Measurements from ENCODE around the gene SYNDIG1.

Gene SYNDIG1

DNA sequence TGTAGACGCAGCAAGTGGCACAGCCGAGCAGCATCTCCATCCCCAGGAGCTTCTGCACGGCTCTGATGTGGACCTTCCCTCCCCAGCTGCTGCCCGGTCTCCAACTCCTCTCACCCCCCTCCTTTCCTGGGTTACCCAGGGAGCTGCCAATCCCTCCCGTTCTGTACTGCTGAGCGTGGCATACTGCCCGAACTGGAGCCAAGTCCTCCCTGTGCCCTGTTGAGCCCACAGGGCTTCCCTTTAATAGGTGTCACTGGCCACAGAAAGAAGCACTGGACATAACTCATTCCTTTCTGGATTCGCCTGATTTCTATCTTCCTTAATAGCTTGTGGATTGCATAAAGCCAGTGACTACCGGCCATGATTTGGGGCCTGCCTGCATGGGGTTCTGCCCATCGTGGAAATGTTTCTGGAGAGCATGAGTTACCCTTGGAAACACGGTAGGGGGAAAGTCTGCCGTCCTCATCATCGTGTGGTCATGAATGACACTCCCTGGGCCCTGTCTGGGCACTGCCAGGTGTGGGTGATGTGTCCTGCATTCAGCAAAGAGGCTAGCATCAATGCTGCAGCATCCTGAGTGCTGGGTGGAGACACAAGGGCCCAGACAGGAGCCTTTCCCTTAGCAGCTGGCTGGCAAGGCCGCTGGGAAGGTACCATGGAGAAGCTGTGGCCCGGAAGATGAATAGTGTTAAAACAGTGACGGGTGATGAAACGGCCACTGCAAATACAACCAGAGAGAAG, 189.7 kb downstream of the SYNDIG1 start:
- DNase-seq (ENCODE audit: low spot score): no peak

DNA sequence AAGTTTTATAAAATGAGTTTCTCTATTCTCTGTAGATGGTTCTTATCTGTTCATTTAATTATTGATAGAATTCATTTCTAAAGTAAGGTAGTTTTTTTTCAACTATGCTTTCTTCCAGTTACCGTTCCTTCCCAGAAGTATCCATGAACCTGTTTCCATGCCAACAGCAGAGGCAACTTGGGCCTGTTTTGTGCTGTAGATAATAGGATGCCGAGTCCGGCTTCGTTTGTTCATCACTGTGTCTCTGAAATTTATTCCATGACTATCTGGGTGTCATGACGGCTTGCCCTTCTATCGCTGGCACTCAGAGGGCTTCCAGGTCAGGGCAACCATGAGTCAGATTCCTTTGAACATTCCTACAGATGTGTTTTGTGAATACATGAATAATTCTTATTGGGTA, 190.4 kb downstream of the SYNDIG1 start:
- DNase-seq (ENCODE audit: low spot score): no peak

DNA sequence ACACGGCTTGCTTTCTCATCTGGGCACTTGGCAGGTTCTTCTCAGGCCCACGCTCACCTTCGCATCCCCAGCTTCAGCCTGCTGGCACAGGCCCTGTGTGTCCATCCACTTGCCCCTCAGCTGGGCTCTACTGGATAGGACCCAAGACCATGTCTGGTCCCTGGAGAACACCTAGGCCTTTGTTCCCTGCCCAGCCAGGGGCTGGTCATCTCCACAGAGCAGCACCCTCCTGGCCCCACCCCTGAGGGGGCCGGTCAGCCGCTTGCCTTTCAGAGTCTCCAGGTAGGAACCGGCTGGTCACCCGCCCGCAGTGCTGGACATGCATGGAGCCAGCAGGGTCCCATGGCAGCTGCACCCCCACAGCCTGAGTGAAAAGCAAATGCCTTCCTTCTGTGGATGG, 191.2 kb downstream of the SYNDIG1 start:
- no peak for DNase-seq (ENCODE audit: low spot score)

DNA sequence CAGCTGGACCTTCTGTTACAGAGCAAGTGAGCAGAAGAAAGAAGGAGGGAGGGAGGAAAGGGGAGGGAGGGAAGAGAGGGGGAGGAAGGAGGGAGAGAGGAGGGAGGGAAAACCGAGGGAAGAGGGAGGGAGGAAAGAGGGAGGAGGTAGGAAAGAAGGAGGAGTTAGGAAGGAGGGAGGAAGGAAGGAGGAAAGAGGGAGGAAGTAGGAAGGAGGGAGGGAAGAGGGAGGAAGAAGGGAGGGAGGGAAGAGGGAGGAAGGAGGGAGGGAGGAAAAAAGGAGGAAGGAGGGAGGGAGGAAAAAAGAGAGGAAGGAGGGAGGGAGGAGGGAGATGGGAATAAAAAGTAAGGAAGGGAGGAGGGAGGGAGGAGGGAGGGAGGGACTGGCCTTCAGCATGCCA, 191.8 kb downstream of the SYNDIG1 start:
- DNase-seq (ENCODE audit: low spot score): no peak

DNA sequence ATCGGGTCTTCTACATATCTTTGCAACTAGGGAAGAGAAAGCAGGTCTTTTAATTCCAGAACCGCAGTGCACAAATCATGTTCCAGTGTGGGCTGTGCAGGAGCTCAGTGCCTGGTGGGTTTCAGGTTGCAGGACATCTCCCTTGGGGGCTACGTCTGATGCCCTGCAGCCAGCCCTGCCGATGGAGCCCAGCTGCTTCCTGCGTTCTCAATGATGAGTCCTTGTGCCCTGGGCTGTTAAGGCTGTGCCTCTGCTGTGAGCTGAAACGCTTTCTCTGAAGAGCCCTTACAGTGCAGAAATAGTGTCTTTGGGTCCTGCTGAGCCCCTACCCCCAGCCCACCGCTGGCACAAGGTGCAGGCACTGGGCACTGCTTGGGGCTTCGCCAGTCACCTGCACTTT, 192.9 kb downstream of the SYNDIG1 start:
- DNase-seq (ENCODE audit: low spot score): no peak

DNA sequence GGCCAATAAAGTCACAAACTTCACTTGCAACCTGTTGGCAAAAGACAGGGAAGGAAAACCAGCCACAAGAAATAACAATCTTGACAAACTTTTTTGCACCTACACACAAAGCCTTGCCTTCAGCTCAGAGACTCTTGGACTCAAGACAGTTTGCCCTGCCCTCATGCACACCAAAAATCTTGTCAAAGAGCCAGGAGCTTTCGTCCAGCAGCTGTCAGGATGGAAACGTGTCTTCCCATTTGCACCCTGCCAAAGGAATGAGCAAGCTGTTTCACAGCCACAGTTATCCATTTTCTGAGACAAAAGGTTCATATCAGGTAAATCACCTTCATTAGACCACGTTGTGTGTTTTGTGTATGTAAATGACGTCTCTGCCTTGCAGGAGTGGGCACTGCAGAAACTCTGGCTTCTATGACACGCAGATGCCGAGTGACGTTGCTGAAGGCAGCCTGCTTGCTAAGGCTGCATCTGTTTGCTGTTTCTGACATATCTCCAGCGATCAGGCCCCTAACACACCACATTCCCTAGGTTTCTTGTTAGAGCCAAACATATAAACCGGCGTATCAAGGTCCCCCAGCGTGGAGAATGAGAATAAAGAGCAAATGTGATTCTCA, 193.4 kb downstream of the SYNDIG1 start:
- peak; percentile 30 for DNase-seq (ENCODE audit: low spot score)

DNA sequence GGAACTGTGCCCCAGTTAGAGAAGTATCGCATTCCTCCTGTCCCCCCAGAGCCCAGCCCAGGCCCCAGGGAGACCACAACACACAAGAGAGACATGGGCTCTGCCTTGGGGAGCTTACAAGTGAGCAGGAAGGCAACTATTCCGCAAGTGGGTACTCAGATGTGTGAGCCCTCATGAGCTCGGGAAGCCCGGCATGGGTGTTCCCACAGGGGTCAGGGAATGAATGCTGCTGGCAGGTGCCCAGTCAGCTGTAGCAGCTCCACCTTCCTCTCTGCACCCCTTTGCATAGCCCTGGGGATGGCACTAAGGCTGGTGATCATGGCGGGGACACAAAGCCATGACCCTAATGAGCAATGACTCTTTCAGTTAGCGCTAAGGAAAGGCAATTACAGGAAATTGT, 194.1 kb downstream of the SYNDIG1 start:
- DNase-seq (ENCODE audit: low spot score): no peak

DNA sequence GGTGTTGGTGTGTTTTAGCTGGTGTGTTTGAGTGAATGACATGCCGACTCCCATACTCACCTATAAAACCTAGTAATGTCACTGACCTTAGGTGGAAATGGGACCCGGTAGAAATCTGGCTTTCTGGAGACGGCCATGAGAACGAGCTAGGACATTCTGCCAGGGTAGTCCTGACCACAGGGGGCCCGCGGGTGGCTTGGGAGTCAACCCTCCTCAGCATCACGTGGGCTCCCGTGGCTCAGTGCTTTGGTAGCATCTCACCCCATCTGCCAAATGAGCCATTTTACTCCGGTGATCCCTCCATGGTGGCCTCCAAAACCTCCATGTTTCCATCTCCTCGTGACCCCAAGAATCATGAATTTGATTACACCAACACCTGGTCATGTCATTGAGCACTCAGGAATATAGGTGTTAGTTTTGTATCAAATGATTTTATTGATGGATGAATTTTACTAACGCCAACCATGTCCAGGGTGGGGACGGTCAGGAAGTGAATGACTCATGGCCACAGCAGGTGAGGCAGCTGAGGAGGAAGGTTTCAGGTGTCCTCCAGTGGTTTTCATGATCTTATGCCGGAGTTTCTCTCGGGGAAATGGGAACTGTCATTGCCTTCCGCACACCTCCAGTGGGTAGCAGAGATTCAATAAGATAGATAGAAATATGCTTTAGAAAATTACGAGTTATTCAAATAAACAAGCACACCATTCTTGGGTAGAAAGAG, 195.0 kb downstream of the SYNDIG1 start:
- DNase-seq (ENCODE audit: low spot score): no peak

DNA sequence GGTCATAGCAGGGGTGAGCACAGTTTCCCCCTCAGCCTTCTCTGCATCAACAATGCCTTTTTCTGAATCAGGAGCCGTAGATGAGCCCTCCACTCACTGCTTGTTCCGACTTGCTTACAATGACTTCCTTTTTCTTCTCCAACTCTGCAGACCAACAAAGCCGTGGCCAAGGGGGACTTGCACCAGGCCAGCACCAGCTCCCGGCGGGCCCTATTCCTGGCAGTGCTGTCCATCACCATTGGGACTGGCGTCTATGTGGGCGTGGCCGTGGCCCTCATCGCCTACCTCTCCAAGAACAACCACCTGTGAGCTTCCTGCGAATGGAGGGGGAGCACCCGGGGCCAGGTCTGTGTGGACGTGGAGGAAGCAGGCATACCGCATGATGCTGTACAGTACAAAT, 195.8 kb downstream of the SYNDIG1 start:
- no peak for DNase-seq (ENCODE audit: low spot score)

DNA sequence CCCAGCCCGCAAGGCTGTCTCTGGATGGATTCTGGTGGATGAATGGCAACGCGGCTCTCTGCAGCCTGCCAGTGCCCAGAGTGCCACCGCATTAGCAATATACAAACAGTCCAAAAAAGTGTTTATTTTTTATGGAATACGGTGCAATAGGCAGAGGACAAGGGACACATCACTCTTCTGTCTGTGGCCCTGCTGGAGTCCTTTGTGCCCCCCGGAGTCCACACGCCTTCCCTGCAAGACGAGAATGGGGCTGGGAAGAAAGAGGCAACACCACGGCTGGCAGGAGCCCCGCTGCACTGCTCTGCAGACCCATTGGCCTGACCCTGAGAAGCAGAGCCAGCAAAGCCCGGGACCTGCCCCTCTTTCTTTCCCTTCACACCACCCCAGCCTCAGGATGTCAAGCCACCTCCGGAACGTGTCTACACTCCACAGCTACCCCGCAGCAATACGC, 196.3 kb downstream of the SYNDIG1 start:
- DNase-seq (ENCODE audit: low spot score): no peak

DNA sequence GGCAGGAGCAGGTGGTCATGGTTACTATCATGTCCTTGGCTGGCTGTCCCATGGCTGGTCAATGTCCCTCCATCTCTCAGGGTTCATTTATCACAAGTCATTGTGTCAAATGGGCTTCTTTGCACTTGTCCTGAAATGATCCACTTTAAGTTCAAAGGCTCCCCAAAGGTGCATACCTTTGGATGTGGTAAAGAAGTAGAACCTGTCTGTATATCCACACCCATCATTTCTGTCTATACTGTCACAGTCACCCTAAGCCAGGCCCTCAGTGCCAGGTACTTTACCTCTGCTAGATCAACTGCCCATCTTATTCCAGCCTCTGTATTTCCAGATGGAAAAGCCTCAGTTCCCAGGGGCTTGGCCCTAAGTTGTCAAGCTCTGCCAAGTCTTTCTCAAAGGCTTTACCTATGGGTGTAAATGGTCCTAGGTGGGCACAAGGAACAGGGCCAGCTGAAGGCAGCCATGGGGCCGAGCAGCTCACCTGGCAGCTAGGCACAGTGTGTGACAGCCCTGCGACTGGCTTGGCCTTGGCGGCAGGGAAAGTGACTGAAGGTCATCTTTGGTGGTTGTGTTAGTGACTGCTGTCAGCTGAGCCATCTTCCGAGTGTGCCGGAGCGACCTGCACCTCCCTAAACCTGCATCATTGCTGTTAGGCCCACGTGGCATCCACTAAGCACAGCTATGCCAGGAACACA, 198.4 kb downstream of the SYNDIG1 start:
- no peak for DNase-seq (ENCODE audit: low spot score)

DNA sequence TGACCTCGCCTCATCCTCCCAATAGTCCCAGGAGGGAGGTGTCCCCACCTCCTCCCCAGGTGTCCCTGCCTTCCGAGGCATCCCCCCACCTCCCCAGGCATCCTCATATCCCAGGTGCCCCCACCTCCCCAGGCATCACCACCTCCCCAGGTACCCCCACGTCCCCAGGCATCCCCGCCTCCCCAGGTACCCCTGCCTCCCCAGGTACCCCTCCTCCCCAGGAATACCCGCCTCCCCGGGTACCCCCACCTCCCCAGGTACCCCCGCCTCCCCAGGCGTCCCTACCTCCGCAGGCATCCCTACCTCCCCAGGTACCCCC, 198.9 kb downstream of the SYNDIG1 start:
- no peak for DNase-seq (ENCODE audit: low spot score)

DNA sequence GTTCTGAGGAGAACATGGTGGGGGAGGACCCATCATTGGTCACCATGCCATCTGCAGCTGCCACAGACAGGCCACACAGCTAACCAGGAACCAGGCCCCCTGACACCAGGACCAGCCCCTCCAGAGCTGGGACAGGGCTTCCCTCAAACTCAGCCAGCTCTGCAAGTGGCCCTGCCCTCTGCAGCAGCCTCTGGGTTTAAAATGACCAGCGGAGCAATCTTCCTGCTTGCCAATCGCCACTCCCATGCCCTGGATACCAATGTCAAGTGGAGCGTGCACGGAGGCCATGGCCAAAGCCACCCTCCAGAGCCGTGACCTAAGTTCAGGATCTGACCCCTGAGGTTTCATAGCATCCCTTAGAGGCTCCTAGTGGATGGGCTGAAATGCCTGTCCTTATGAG, 199.4 kb downstream of the SYNDIG1 start:
- no peak for DNase-seq (ENCODE audit: low spot score)

DNA sequence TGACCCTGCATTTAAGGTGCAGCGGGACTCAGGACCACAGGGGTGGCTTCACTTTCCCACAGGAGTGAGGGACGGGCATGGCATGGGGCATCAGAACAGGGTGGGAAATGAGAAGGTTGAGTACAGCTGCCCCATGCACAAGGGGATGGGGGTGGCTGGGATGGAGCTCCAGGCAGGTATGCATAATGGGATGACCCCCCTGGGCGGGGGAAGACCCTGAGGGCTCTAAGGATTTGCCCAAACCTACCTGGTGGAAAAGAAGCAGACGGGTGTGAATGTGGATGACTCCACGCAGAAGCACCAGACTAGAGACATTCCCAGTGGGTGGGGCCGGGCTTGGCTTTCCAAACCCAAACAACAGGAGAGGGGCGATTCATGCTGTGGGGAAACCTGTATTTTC, 200.3 kb downstream of the SYNDIG1 start:
- DNase-seq (ENCODE audit: low spot score): no peak

DNA sequence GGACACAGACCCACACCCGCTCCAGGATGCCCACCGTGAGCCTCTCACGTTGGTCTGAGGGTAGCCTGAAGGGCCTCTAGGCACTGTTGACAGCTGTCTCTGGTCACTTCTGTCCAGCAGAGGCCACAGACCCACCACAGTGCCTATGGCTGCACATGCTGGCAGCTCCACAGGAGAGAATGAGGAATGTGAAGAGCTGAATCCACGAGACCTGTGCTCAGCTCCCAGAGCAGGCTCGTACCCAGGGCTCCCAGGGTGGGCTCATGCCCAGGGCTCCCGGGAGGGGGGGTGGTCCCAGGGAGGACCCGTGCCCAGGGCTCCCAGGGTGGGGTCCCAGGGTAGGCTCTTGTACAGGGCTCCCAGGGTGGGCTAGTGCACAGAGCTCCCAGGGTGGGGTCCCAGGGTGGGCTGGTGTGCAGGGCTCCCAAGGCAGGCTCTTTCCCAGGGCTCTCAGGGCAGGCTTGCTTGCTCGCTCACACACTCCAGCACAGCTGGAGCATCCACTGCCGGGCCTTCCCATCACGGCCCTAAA, 201.0 kb downstream of the SYNDIG1 start:
- no peak for DNase-seq (ENCODE audit: low spot score)

DNA sequence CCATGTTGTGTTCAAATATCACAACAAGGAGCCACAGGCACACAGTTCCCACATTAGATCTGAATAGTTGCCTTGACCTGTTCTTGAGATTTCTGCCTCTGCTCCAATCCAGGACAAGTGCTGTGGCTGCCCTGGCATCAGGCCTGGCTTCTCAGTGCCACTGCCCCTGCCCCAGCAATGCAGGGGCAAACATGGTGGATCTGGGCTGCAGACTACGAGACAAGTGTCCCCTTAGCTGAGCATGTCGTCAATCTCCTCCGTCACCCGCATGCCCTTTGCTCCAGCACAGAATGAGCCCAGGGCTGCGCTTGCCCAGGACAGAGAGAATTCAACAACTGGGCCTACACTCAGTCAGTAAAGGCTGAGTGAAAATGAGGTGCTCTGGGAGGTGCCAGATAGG, 201.6 kb downstream of the SYNDIG1 start:
- DNase-seq (ENCODE audit: low spot score): no peak

DNA sequence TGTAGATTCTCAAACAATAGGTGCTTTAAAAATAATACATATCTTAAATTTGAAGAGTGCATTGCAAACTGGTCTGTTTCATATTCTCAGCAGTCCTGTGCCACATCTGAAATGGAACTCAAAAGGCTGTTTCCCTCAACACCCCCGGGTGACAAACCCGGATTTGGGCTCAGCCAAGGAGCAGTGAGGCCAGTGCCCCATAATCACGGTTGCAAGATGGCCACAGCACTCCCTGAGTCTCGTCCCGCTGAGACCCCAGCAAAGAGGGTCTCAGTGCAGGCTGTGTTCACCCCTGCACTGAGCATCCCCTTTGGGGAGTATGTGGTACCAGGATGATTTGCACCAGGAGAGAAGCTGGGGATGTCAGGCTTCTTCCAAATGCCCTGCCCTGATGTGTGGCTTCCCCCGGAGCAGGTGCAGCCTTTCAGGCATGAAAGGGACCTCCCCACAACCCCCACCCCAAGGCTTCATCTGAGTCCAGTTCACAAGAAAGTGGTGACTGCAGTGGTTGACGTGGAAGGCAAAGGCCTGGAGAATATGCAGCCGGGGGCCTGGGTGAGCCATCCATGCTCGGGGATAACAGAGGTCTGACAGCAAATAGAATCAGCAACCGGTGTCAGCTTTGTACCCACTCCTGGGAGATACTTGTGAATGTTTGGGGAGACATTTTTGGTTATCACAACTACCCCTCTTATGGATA, 202.9 kb downstream of the SYNDIG1 start:
- no peak for DNase-seq (ENCODE audit: low spot score)

DNA sequence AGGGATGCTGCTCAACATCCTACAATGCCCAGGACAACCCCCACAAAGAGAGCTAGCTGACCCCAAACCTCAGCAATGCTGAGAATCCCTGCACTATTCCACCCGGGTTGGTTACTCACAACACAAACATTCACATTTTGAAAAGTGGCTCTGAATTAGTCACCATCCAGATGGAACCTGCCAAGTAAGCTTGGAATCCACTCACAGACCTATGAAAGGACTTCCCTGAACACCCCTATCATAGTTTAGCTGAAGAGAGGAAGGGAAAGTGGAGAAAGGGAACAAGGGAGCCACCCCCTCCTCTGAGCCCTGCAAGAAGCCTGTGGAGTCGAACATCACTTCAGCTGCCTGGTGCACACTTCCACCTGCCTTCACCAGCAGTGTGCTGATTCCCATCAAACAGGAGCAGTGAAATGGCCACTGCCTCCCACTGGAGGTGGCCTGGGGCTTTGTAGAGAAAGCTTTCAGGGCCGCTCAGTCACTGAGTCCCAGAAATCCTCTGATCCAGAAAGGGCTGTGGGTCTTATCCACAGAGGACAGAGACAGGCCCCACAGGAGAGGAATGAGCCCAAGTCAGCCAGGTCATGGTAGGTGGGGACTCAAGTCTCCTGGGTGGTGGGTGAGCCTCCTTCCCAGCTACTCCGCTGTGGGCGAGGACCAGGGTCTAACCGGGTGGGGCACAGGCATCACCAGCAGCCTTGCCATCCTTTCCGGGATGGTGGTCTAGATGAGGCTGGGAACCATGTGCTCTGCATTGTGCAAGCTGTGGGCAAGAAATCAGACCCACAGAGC, 203.7 kb downstream of the SYNDIG1 start:
- peak; percentile 95 for DNase-seq (ENCODE audit: low spot score)

DNA sequence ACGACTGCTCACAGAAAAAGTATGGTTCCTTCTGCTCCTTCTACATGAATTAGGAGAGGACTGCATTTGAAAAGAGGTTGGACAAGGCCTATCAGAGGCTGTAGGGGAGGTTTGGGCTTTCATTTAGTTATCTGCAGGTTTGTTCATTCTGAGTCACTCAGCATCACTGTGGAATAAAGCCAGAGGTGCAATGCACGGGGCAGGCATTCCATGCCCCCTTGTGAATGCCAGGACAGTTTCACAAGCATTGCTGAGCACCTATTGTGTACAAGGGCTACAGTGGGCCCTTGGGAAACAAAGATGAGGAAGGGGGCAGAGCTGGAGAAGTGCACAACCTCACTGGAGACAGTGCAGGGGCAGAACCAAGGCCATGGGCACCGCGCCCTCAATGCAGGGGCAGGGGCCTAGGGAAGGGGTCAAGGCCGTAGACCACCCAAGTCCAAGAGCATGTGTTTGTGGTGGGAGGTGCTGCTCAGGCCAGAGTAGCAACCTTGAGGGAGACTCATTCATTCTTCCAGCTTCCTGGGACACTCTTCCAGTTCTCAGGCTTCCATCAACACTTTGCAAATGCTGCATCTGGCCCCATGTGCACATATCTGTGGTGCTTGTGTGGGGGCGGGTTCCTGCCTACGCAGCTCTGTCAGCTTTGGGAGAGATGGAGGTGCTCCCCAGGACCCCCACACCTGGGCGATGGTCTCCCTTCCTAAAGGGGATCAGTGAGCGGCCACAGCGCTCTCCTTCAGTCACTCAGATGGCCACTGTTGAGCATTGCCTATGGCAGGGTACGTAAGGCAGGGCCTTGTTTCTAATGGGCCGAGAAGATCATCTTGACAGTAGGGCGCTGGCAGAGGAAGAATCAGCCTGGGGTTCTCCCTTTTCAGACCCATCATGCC, 204.5 kb downstream of the SYNDIG1 start:
- DNase-seq (ENCODE audit: low spot score): peak; percentile 59

All from GM03348 (cell line).